Transverse colon (tissue), 4 donors: ENCODE results near the gene NOC2L. TPM values are rescaled to one million over a fixed set of nuclear protein-coding genes. Genes with fewer than 3 reads are reported as not detected.
A peak's percentile ranks its signal among the peaks of the same experiment; 100 is the strongest.

Experiments used
- DNase-seq: peaks from one replicate; pipeline ENCODE4 v3.0.0-alpha.2; 2019
- H3K27ac ChIP-seq, 4 donors: fragments of 200-600 bp; sonication (generic); 2 replicates each; pipeline ENCODE4 v1.5.1; 2016 to 2018; ENCODE audit warnings: inconsistent platforms in 4 of 4
- H3K27me3 ChIP-seq: fragments of 200-600 bp; sonication (generic); 2 replicates; pipeline ENCODE4 v1.5.1; 2017; ENCODE audit warnings: inconsistent platforms
- H3K36me3 ChIP-seq, 4 donors: fragments of 200-600 bp; sonication (generic); 2 replicates each; pipeline ENCODE4 v1.5.1; 2017 to 2019; ENCODE audit warnings: inconsistent platforms in 4 of 4
- H3K4me1 ChIP-seq, 4 donors: fragments of 200-600 bp; sonication (generic); 2 replicates each; pipeline ENCODE4 v1.5.1; 2017 to 2020; ENCODE audit warnings: inconsistent platforms in 4 of 4
- H3K4me3 ChIP-seq, 4 donors: fragments of 200-600 bp; sonication (generic); 1 replicate in 1 of 4; 2 replicates in 3 of 4; pipeline versions ENCODE4 v1.5.1 to v1.6.1; 2017 to 2019; ENCODE audit warnings: inconsistent platforms in 4 of 4
- H3K9me3 ChIP-seq, 2 donors: fragments of 200-600 bp; sonication (generic); 2 replicates each; pipeline ENCODE4 v1.5.1; 2017 to 2019; ENCODE audit warnings: inconsistent platforms in 2 of 2
- CTCF ChIP-seq, 5 experiments: fragments of 200-600 bp in 3 of 5; fragments of 450-650 bp in 2 of 5; sonication (generic) in 3 of 5; IDR thresholded peaks; 1 replicate in 2 of 5; 2 replicates in 3 of 5; pipeline ENCODE4 v1.5.1; 2016 to 2017; ENCODE audit warnings: antibody characterized with exemption in 5 of 5, inconsistent platforms in 3 of 5, mild to moderate bottlenecking in 2 of 5, moderate library complexity in 1 of 5
- EP300 ChIP-seq: sonication (generic); formaldehyde crosslinking; IDR thresholded peaks from one replicate; pipeline ENCODE4 v1.6.1; 2017; ENCODE audit warnings: antibody characterized with exemption, low read depth
- POLR2A ChIP-seq: fragments of 450-650 bp; IDR thresholded peaks from one replicate; pipeline ENCODE4 v1.6.1; 2016; ENCODE audit warnings: antibody characterized with exemption, mild to moderate bottlenecking, moderate library complexity
- POLR2AphosphoS5 ChIP-seq, 3 donors: sonication (generic); formaldehyde crosslinking; IDR thresholded peaks; one replicate each; pipeline ENCODE4 v1.6.1; 2016; ENCODE audit warnings: antibody characterized with exemption in 3 of 3
- WGBS, 2 donors: methylation state at CpG; one replicate each; pipeline ENCODE4 v1.1.5; 2018; ENCODE audit warnings: low coverage in 1 of 2; 5-methylcytosine and 5-hydroxymethylcytosine counted together
- in situ Hi-C, 4 donors: fragments of 200-750 bp; cut with MboI; loops; one replicate each; pipeline versions ENCODE4 v1.15.0 to v1.15.1; 2017; ENCODE audit warnings: low sequenced_read_pairs in 3 of 4, low pct_ligation_motif_present in 1 of 4, low pct_unique_long_range_greater_than_20kb in 1 of 4
- intact Hi-C: fragments of 100-400 bp; cut with DNase I; formaldehyde crosslinking; loops from one replicate; pipeline ENCODE4 v1.15.1; 2023; ENCODE audit warnings: low total_unique reads
- total RNA-seq, 4 donors: library from RNA; depleted of rRNA; stranded (reverse); fragments of >200 nt; gene quantifications; one replicate each; pipeline ENCODE4 v1.1.0, GENCODE V29; 2016

NOC2L gene
- total RNA-seq, 4 donors from 2014 or later: 17.6 to 50.4 (median 31.6) TPM

GRCh38 chr1:998995-999724 lies 40.1 kb upstream of the NOC2L start:
- Histone ChIP-seq H3K4me1 (peaks cover 13 to 42% (median 39%) of the 10 kb centered on the region in 4 donors), H3K36me3 (no peaks in the 10 kb centered on the region), H3K4me3 (peak overlapping the region; percentile 50 to 68 (median 60)), H3K27ac (peak overlapping the region; percentile 92 to 95 (median 94)), H3K27me3 (peaks cover 67% of the 10 kb centered on the region), H3K9me3 (no peaks in the 10 kb centered on the region)
- no peak for DNase-seq
- intact Hi-C loops: no loop called here
- TF ChIP-seq CTCF (IDR thresholded peaks at IDR 0.05): no peak
- TF ChIP-seq POLR2A: no peak
- no peak for TF ChIP-seq EP300
- no peak for TF ChIP-seq POLR2AphosphoS5 (IDR thresholded peaks at IDR 0.05)
- in situ Hi-C loops: no loop called here
- 0% methylated on average over 77 of the region's 86 CpGs; no CpG with 5 or more reads in 1 of the 2 donors for WGBS, 2 donors

DNA sequence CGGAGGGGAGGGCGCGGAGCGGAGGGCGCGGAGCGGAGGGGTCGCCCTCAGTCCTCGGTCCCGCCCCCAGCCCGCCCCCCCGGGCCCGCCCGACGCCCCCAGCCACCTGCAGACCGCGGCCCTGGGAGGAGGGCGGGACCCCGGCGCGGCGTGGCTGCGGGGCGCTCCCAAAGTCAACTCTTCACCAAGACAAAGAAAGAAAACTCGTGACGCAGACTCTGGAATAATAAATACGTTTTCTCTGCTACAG lies 39.6 kb upstream of the NOC2L start:
- peaks cover 64% of the 10 kb centered on the region for H3K27me3 ChIP-seq
- intact Hi-C loops (no loop called here), in situ Hi-C loops (no loop called here)
- peak overlapping the region; percentile 92 to 95 (median 94) for H3K27ac ChIP-seq
- no CpG with 5 or more reads among the region's 27 CpGs for WGBS, 2 donors
- no peak for DNase-seq
- peak overlapping the region; percentile 50 to 68 (median 60) for H3K4me3 ChIP-seq
- no peaks in the 10 kb centered on the region for H3K9me3 ChIP-seq
- TF ChIP-seq EP300 (no peak), POLR2AphosphoS5 (IDR thresholded peaks at IDR 0.05) (no peak)
- no peaks in the 10 kb centered on the region for H3K36me3 ChIP-seq
- peaks cover 13 to 42% (median 39%) of the 10 kb centered on the region in 4 donors for H3K4me1 ChIP-seq

GRCh38 chr1:997993-998744 lies 39.1 kb upstream of the NOC2L start:
- Histone ChIP-seq H3K36me3 (no peaks in the 10 kb centered on the region), H3K27me3 (peaks cover 64% of the 10 kb centered on the region), H3K27ac (peak overlapping the region in 3 of 4 donors; percentile 92 to 95 (median 95)), H3K9me3 (no peaks in the 10 kb centered on the region), H3K4me3 (peak overlapping the region in 3 of 4 donors; percentile 50 to 68 (median 54)), H3K4me1 (peaks cover 13 to 42% (median 39%) of the 10 kb centered on the region in 4 donors)
- WGBS, 2 donors: 59% methylated on average over 66 of the region's 75 CpGs; no CpG with 5 or more reads in 1 of the 2 donors
- DNase-seq: no peak
- in situ Hi-C loops (no loop called here), intact Hi-C loops (no loop called here)
- no peak for TF ChIP-seq CTCF (IDR thresholded peaks at IDR 0.05)
- TF ChIP-seq POLR2AphosphoS5 (IDR thresholded peaks at IDR 0.05): no peak
- TF ChIP-seq POLR2A: no peak
- TF ChIP-seq EP300: no peak

DNA sequence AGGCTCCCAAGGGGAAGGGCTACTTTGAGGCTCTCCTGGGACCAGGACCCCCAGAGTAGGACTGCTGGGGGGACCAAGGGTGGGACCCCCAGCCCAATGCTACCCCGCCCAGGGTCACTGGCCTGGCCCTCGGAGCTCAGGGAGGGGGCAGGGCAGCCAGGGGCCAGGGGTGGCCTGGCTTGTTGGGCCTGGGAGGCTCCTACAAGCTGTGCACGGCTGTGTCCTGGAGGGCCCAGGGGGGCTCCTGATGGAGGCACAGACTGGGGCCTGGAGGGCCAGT lies 38.6 kb upstream of the NOC2L start:
- Histone ChIP-seq H3K4me1 (peaks cover 13 to 42% (median 39%) of the 10 kb centered on the region in 4 donors), H3K4me3 (no peak overlapping the region)
- DNase-seq: no peak

More for the DNA sequence above, 38.6 kb upstream of the NOC2L start:
- in situ Hi-C loops (no loop called here), intact Hi-C loops (no loop called here)
- TF ChIP-seq POLR2AphosphoS5 (IDR thresholded peaks at IDR 0.05) (no peak), POLR2A (no peak), EP300 (no peak), CTCF (IDR thresholded peaks at IDR 0.05) (no peak)
- 76% methylated on average over 3 of the region's 3 CpGs; no CpG with 5 or more reads in 1 of the 2 donors for WGBS, 2 donors
- no peak overlapping the region for H3K27ac ChIP-seq
- peaks cover 64% of the 10 kb centered on the region for H3K27me3 ChIP-seq
- H3K9me3 ChIP-seq: peaks cover 0 to under 1% of the 10 kb centered on the region in 2 donors
- H3K36me3 ChIP-seq: no peaks in the 10 kb centered on the region
